Sigmoid colon (tissue), 4 donors: ENCODE data around the gene COMT.
"Not testable (repeated sequence)": the region's sequence is repeated elsewhere in the genome, so short reads cannot be mapped to it uniquely, and the experiment has no call there.

ENCODE experiments used
- CTCF ChIP-seq, 4 experiments: fragments of 450-650 bp in 3 of 4; fragments of 200-600 bp in 1 of 4; IDR thresholded peaks; one replicate each; pipeline ENCODE4 v1.5.1; 2016 to 2019; ENCODE audit warnings: antibody characterized with exemption in 4 of 4, mild to moderate bottlenecking in 3 of 4, moderate library complexity in 2 of 4
- EP300 ChIP-seq, 4 donors: sonication (generic); formaldehyde crosslinking; IDR thresholded peaks; one replicate each; pipeline ENCODE4 v1.6.1; 2017; ENCODE audit warnings: antibody characterized with exemption in 4 of 4
- POLR2A ChIP-seq, 2 donors: fragments of 450-650 bp; IDR thresholded peaks; one replicate each; pipeline ENCODE4 v1.6.1; 2016; ENCODE audit warnings: antibody characterized with exemption in 2 of 2, mild to moderate bottlenecking in 2 of 2, moderate library complexity in 2 of 2
- POLR2AphosphoS5 ChIP-seq, 4 donors: sonication (generic); formaldehyde crosslinking; IDR thresholded peaks; one replicate each; pipeline ENCODE4 v1.6.1; 2017; ENCODE audit warnings: antibody characterized with exemption in 4 of 4

GRCh38 chr22:19926028-19926427, 15.5 kb upstream of the COMT start:
- not testable (repeated sequence) for TF ChIP-seq POLR2A, POLR2AphosphoS5, CTCF, EP300 (IDR thresholded peaks at IDR 0.05)
